HG02763 (cell line): ENCODE results near the gene TBC1D12.
"Not testable (repeated sequence)": the region's sequence is repeated elsewhere in the genome, so short reads cannot be mapped to it uniquely, and the experiment has no call there.

Experiments
- ATAC-seq: cut with Tn5 transposase; IDR thresholded peaks from one replicate; pipeline ENCODE4 v1.9.1; 2021; ENCODE audit warnings: mild to moderate bottlenecking, moderate library complexity; ENCODE audit not compliant: unreplicated experiment

The TBC1D12 gene

DNA sequence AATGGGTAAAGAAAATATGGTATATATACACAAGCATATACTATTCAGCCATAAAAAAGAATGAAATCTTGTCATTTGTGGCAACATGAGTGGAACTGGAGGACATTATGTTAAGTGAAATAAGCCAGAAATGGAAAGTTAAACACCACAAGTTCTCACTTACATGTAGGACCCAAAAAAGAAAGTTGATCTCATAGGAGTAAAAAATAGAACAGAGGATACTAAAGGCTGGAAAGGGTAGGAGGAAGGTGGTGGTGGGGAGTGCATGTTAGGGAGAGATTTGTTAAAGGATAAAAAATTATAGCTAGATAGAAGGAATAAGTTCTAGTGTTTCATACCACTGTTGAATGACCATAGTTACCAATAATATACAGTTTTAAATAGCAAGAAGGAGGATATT is 48.4 kb downstream of the TBC1D12 start:
- ATAC-seq: no peak

DNA sequence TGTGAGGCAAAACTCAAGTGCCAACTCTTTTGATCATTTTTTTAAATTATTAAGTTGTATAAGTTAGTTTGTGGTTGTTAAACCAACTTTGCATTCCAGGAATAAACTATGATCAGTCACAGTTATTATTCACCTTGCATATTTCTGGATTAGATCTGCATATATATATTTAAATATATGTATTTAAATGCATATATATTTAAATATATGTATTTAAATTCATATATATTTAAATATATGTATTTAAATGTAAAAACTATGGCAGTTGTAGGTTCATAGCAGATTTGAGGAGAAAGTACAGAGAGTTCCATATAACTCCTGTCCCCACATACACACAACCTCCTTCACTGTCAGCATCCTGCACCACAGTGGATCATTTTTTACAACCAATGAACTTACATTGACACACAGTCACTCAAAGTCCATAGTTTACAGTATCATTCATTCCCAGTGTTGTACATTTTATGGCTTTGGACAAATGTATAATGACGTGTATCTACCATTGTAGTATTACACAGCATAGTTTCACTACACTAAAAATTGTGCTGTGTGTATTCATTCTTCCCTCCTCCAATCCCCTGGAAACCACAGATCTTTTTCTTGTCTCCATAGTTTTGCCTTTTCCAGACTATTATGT is 49.7 kb downstream of the TBC1D12 start:
- no peak for ATAC-seq

DNA sequence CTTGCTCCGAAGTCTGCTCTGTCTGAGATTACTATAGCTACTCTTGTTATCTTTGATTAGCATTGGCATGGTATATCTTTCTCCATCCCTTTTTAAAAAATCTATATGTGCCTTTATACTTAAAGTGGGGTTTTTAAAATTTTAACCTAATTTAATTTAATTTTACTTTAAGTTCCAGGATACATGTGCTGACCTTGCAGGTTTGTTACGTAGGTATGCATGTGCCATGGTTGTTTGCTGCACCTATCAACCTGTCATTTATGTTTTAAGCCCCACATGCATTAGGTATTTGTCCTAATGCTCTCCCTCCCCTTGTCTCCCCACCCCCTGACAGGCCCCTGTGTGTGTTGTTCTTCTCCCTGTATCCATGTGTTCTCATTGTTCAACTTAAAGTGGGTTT is 54.6 kb downstream of the TBC1D12 start:
- no peak for ATAC-seq

DNA sequence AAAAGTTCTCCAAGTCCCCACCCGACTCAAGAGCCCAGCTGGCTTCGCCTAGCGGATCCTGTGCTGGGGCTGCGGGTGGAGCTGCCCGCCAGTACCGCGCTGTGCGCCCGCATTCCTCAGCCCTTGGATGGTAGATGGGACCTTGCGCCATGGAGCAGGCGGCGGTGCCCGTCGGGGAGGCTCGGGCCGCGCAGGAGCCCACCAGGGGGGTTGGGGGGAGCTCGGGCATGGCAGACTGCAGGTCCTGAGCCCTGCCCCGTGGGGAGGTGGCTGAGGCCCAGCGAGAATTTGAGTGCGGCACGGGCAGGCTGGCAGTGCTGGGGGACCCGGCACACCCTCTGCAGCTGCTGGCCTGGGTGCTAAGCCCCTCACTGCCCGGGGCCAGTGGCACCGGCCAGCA is 57.0 kb downstream of the TBC1D12 start:
- ATAC-seq: no peak

DNA sequence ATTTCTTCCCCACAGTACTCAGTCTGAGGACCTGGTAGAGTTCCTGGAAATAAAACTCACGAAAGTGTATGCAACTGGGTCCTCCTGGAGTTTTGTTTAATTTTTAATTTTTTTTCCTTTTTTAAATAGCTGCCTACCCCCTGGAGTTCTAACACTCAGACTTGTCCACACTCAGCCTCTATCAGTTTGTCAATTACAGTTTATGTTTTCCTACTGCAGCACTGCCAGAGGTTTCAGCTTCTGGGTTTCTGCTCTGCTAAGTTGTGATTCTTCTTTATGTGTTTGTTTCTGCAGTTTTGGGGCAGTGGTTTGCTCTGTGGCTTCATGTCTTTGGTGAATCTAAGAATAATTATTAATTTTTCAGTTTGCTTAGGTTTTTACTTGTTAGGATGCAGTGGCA is 59.2 kb downstream of the TBC1D12 start:
- no peak for ATAC-seq

DNA sequence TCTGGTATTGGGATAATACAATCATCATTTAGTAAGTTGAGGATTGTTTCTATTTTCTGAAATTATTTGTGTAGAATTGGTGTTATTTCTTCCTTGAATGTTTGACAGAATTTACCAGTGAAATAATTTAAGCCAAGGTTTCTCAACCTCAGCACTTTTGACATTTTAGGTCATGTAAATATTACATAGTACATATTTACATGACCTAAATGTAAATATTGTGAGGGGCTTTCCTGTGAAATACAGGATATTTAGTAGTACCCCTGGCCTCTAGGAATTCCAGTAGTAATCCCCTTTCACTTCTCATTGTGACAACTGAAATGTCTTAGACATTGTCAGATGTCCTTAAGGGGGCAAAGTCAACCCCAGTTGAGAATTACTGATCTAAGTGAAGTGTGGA is 59.8 kb downstream of the TBC1D12 start:
- ATAC-seq: no peak

DNA sequence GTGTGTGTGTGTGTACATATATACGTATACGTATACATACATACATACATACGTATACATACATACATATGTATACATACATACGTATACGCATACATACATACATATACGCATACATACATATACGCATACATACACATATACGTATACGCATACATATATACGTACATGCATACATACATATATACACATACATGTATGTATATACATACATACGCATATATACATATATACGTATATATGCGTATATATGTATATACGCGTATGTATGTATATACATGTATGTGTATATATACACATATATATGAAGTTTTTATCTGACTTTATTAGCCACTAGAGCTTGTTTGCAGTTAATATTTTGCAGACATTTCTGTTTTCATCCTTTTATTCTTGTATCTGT is 63.3 kb downstream of the TBC1D12 start:
- no peak for ATAC-seq

DNA sequence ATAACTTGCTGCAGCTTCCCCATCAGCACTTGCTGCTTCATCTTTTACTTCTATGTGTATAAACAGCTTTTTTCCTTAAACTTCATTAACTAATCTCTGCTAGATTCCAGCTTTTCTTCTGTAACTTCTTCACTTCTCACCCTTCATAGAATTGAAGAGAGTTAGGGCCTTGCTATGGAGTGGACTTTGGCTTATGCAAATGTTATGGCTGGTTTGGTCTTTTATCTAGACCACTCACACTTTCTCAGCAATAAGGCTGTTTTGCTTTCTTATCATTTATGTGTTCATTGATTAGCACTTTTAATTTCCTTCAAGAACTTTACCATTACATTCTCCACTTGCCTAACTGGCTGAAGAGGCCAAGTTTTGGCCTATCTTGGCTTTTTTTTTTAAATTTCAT is 79.1 kb downstream of the TBC1D12 start:
- no peak for ATAC-seq

DNA sequence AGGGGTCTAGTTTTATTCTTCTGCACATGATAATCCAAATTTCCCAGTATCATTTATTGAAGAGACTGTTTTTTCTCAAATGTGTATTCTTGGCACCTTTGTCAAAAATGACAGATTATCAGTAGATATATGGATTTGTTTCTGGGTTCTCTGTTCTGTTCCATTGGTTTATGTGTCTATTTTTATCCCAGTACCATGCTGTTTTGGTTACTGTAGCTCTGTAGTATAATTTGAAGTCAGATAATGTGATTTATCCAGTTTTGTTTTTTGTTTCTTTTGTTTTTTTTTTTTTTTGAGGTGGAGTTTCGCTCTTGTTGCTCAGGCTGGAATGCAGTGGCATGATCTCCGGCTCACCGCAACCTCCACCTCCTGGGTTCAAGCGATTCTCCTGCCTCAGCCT is 81.6 kb downstream of the TBC1D12 start:
- no peak for ATAC-seq

DNA sequence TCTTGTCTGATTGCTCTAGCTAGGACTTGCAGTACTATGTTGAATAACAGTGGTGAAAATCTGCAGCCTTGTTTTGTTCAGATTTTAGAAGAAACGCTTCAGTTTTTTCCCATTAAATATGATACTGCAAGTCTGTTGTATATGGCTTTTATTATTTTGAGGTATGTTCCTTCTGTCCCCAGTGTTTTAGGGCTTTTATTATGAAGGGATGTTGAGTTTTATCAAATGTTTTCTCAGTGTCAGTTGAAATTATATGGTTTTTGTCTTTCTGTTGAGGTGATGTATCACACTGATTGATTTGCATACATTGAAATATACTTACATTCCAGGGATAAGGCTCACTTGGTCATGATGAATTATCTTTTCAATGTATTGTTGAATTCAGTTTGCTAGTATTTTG is 82.8 kb downstream of the TBC1D12 start:
- no peak for ATAC-seq

DNA sequence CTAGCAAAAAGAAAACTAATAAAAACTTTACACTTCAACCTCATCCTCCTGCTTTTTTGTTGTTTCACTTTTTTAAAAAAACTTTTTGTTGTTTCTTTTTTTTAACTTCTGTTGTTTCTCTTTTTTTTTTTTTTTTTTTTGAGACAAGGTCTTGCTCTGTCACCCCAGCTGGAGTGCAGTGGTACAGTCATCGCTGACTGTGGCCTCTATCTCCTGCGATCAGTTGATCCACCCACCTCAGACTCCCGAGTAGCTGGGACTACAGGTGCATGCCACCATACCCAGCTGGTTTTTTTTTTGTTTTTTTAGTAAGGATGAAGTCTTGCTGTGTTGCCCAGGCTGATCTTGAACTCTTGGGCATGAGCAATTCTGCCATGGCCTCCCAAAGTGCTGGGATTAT is 85.2 kb downstream of the TBC1D12 start:
- no peak for ATAC-seq

DNA sequence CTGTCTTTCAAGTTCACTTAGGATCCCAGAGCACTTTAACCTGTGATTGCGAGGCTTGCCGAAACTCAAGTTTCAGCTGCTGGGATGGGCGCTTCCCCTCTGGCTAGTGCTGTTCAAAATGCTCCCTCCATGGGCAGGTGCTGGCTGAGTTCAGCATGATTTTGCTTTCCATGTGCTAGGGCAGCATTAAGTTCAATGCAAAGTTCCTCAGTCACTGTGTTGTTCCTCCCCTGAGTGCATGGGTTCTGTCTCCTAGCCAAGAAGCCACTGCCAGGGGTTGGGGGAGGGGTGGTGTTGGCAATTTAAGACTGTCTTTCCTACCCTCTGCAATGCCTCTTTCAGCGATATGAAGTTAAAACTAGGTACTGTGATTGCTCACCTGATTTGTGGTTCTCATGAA is 86.8 kb downstream of the TBC1D12 start:
- ATAC-seq: no peak

DNA sequence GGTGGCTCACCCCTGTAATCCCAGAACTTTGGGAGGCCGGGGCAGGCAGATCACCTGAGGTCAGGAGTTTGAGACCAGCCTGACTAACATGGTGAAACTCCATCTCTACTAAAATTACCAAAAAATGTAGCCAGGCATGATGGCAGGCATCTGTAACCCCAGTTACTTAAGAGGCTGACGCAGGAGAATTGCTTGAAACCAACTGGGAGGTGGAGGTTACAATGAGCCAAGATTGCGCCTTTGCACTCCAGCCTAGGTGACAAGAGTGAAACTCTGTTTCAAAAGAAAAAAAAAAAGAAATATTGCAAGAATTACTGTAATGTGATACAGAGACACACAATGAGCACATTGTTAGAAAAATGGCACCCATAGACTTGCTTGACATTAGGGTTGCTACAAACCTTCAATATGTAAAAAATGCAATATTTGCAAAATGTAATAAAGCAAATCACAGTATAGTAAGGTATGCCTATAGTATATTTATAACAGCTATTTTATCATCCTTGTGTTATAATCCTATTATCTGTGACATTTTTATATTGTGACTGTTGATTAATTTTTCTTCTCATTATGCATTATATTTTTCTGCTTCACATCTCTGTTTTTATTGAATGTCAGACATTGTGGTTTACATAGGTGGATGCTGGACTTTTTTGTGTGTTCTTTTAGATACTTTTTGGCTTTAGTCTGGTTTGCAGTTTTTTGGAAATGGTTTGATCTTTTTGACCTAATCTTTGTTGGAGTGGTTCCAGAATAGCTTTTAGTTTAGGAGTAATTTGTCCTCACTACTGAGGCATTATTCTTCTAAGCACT is 87.8 kb downstream of the TBC1D12 start:
- no peak for ATAC-seq

DNA sequence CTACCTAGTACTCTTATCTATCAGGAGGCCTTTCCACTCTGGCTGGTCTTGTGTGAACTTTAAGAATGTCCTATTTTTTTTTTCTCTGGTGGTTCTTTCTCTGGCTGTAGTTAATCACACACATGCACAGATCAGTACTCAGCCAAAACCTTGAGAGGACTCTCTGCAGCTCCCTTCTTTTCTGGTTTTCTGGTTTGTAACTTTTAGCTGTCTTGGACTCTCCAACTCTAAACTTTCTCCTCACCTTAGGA is 88.4 kb downstream of the TBC1D12 start:
- no peak for ATAC-seq

DNA sequence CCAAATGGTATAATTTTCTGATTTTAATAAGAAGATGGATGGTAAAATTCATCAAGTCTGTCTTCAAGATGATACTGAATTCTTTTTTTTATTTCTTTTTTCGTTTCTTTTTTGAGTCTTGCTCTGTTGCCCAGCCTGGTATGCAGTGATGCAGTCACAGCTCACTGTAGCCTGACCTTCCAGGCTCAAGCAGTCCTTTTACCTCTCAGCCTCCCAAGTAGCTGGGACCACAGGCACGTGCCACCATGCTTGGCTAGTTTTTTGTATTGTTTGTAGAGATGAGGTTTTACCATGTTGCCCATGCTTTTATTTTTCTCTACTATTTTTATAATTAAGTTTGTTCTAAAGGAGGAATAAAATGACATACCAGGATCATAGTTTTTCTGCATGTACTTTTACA is 91.1 kb downstream of the TBC1D12 start:
- no peak for ATAC-seq

DNA sequence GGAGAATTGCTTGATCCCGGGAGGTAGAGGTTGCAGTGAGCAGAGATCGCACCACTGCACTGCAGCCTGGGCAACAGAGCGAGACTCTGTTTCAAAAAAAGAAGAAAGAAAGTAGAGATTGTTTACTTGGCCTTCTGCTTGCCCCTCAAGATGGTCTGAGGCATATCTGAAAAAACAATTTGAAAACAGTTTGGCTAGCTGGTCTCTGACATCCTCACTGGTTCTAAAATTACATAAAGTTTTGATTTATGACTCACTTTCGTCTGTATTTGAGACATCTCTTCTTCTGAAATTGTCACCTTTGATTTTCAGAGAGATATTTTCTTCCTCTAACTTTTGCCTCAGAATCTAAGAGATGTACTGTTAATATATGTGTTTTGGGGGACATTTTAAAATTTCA is 93.7 kb downstream of the TBC1D12 start:
- no peak for ATAC-seq

DNA sequence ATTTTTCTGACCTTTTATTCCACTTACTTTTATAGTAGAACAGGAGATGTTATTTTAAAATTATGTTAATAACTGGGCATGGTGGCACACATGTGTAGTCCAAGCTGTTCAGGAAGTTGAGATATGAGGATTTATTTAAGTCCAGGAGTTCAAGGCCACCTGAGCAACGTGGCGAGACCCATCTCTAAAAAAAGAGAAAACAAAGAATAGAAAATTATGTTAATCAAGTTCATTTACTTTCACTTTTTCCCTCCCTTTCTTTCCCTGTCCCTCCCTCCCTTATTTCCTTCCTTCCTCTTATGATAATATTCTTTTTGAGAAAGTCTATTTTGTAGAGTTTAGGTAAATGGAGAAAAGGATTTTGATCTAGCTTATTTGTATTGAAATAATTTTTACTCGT is 94.3 kb downstream of the TBC1D12 start:
- ATAC-seq: no peak

DNA sequence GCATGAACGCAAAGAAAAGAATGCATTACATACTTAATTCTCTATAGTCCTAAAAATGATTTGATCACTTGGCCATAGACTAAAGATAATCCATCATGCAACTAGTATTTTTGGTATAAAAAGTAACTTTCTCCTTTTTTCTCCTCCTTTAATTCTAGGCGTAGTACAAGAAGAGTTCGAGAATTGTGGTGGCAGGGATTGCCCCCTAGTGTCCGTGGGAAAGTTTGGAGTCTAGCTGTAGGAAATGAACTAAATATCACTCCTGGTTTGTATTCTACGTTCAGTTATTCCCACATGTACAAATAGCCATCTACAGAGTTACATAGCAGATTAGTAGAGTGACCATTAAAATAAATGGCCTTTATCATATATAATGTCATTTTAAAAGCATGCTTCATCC is 97.7 kb downstream of the TBC1D12 start:
- ATAC-seq: no peak

DNA sequence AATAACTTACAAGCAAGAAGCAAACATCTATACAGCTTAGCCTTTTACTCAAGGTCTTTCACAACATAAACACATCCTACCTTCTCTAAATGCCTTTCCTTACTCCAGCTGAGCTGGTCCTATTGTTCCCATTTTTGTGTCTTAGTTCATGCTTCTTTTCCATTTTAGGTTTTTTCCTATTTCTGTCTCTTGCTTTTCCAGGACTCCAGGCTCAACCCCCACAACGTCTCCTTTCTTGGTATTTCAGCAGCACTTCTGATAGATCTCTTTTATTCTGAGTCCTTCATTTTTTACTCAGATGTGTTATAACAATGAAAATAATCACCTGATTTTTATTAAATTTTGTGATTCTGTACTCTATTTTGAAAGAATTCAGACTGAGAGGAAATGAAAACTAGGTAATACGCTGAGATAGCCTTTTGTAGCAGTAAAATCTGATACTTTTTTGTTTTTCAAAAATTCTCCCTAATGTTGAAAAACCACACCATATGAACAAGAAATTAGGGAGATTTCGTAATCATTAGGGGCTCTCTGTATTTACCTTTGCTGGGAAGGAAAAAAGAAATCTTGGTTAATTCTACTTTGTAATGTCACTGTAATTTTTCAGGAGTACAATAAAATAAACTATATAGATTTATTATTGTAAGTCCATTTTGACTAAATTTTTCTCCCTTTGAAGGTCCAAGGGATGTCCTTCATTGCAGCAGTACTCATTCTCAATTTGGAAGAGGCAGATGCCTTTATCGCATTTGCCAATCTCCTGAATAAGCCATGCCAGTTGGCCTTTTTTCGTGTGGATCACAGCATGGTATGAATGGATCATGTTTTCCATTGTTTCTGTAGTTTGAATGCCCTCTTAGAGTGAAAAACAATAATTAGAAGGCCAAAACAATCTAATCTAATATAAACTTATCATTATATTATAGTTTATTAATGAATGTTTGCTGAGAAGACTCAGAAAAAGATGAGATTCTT is 119.2 kb downstream of the TBC1D12 start:
- ATAC-seq: no peak

DNA sequence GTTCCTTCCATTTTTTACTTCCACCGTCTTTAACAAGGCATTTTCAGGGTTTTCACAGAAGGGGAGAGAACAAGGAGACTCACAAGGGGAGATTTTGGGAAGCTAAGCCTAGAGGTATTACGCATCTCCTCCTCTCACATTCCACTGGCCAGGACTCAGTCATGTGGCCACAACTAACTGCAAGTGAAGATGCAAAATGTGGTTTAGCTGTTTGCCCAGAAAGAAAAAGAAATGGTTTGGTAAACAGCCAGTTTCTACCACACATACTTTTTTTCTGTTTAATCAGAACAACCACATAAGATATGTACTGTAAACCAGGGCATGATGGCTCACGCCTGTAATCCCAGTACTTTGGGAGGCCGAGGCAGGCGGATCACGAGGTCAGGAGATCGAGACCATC is 121.8 kb downstream of the TBC1D12 start:
- no peak for ATAC-seq

DNA sequence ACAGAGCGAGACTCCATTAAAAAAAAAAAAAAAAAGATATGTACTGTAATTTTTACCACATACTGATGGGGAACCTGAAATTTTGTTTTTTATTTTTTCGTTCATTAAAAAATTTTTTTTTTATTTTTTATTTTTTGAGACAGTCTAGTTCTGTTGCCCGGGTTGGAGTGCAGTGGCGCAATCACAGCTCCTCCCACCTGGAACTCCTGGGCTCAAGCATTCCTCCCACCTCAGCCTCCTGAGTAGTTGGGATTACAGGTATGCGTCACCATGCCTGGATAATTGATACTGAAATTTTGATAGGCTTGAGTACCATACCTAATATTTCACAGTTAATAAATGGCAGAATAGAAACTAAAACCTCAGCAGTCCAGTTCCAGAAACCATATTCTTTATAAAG is 122.4 kb downstream of the TBC1D12 start:
- ATAC-seq: no peak

DNA sequence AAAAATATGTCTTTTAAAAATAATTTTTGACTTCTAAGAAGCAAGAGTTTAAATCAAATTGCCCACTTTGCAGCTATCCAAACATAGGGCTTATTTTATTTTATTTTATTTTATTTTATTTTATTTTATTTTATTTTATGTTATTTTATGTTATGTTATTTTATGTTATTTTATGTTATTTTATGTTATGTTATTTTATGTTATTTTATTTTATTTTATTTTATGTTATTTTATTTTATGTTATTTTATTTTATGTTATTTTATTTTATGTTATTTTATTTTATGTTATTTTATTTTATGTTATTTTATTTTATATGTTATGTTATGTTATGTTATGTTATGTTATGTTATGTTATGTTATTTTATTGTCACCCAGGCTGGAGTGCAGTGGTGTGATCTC is 129.2 kb downstream of the TBC1D12 start:
- ATAC-seq: not testable (repeated sequence)
